Measurements from ENCODE around the gene PROM1.

PROM1 gene

DNA sequence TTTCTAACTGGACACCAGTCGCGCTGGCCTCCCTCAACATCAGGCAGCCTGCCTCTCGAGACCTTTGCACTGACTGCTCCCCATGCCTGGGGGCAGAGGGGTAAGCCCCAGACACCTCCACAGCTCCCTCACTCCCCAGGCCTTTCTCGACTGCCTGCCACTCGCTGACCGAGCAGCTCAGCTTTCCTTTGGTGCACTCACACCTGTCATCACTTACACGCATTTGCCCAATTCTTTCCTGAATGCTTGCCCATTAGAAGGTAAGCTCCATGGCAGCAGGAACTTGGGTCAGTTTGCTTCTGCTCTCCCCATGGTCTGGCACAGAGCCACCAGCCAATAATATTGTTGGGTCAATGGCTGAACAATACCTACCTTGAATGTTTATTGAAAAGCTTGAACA lies 32.2 kb upstream of the PROM1 start:
- H3K9me3 ChIP-seq (ENCODE audit: low read depth, low read length): no peaks in the 10 kb centered on the region
- TF ChIP-seq POLR2AphosphoS5 (IDR thresholded peaks at IDR 0.05; ENCODE audit: borderline replicate concordance, low read depth, low read length) (no peak), EZH2 (IDR thresholded peaks at IDR 0.05) (no peak), FOXP2 (optimal IDR thresholded peaks at IDR 0.05; ENCODE audit: control extremely low read depth, extremely low read length, insufficient read depth) (no peak)
- H3K27ac ChIP-seq: no peak overlapping the region
- H3K4me3 ChIP-seq: no peak overlapping the region
- no peaks in the 10 kb centered on the region for H3K36me3 ChIP-seq (ENCODE audit: insufficient read depth, low read length)
- DNase-seq (ENCODE audit: low read depth, low spot score): no peak
- no peak overlapping the region for H3K9ac ChIP-seq (ENCODE audit: insufficient read length)

DNA sequence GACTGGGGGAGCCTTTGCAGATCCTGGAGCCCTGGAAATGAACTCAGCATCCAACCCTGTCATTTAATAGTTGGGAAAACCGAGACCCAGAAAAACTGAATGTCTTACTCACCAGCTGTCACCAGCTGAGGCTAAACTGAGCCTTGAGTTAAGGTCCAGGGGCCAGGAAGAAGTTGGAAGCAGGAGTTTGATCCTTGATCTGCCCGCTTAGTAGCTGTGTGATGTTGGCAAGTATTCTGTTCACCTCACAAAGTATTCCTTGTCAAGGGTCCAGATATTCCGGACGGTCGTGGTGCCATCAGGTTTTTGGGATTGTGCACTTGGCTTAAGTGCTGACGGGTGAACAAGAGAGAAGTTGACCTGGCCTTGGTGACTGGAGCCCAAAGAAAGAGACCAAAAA lies 30.7 kb upstream of the PROM1 start:
- H3K4me3 ChIP-seq: no peak overlapping the region
- no peak for DNase-seq (ENCODE audit: low read depth, low spot score)

DNA sequence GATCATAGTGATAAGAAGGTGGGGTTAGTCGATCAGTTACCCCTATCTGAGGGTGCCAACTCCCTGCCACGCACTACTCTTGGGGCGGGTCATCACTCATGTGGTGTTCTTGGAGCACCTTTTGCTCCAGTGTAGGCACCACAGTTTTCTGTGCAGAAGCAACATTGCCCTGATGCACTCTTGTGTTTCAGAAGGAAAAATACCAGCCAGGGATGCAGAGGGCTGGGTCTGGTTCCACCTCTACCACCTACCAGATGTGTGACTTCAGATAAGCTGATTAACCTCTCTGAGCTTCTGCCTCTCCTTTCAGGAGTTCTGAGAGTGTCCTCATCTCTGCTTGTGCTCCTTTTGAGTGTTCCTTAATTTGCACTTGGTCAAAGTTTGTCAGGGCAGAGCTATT lies 29.9 kb upstream of the PROM1 start:
- H3K36me3 ChIP-seq (ENCODE audit: insufficient read depth, low read length): no peaks in the 10 kb centered on the region
- no peaks in the 10 kb centered on the region for H3K9me3 ChIP-seq (ENCODE audit: low read depth, low read length)
- H3K4me3 ChIP-seq: no peak overlapping the region
- no peak for TF ChIP-seq FOXP2 (optimal IDR thresholded peaks at IDR 0.05; ENCODE audit: control extremely low read depth, extremely low read length, insufficient read depth)
- no peak for TF ChIP-seq POLR2AphosphoS5 (IDR thresholded peaks at IDR 0.05; ENCODE audit: borderline replicate concordance, low read depth, low read length)
- no peak for TF ChIP-seq EZH2 (IDR thresholded peaks at IDR 0.05)
- no peak overlapping the region for H3K9ac ChIP-seq (ENCODE audit: insufficient read length)
- no peak overlapping the region for H3K27ac ChIP-seq
- no peak for DNase-seq (ENCODE audit: low read depth, low spot score)

More for the DNA sequence above, 30.7 kb upstream of the PROM1 start:
- Histone ChIP-seq H3K36me3 (ENCODE audit: insufficient read depth, low read length) (no peaks in the 10 kb centered on the region), H3K27ac (no peak overlapping the region), H3K9ac (ENCODE audit: insufficient read length) (no peak overlapping the region), H3K9me3 (ENCODE audit: low read depth, low read length) (no peaks in the 10 kb centered on the region)
- no peak for TF ChIP-seq FOXP2 (optimal IDR thresholded peaks at IDR 0.05; ENCODE audit: control extremely low read depth, extremely low read length, insufficient read depth)
- no peak for TF ChIP-seq EZH2 (IDR thresholded peaks at IDR 0.05)
- TF ChIP-seq POLR2AphosphoS5 (IDR thresholded peaks at IDR 0.05; ENCODE audit: borderline replicate concordance, low read depth, low read length): no peak

DNA sequence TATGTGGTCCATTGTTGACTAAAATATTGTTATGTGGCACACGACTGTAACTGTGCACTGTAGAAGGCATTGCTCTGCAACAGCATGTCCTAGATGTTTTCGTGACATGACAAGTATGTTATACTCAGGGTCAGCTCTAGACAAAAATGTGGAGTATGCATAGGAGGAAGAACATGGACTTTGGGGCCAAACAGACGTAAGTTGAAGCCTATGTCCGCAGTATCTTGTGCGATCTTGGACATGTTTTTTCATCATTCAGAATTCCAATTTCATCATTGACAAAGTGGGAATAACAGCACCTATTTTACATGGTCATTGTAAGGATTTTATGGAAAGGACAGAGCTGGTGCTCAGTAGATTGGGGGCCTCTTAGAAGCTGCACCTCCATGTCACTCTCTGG lies 27.7 kb upstream of the PROM1 start:
- no peak for TF ChIP-seq EZH2 (IDR thresholded peaks at IDR 0.05)
- H3K27ac ChIP-seq: no peak overlapping the region
- H3K36me3 ChIP-seq (ENCODE audit: insufficient read depth, low read length): no peaks in the 10 kb centered on the region
- no peaks in the 10 kb centered on the region for H3K9me3 ChIP-seq (ENCODE audit: low read depth, low read length)
- H3K4me3 ChIP-seq: no peak overlapping the region
- H3K9ac ChIP-seq (ENCODE audit: insufficient read length): no peak overlapping the region
- DNase-seq (ENCODE audit: low read depth, low spot score): no peak

DNA sequence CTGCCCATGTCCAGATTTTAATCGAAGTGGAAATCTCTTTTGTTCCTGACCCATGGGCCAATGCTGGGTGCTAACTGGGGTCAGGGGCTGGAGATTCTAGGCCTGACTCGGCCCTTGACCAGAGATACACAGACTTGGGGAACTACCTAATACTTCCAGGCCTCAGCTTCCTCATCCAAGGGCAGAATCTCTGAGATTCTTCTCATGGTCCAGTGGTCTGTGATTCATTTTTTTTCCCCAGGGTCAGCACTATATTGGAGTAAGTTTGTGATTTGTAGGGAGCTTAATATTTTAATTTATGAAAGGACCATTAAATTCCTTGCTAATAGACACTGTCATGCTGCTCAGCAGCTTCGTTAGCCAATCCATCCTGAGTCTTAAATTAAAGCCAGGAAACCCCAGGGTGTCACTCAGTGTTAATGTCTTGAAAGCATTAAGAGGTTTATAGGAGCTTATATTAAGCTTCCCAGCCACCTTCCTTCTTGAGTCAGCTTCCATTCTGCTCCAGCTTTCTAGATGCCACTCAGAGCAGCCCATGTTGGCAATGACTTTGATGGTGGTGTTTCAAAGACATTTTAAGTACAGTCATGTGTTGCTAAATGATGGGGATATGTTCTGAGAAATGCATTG lies 27.0 kb upstream of the PROM1 start:
- no peak overlapping the region for H3K4me3 ChIP-seq
- no peak overlapping the region for H3K9ac ChIP-seq (ENCODE audit: insufficient read length)
- H3K27ac ChIP-seq: no peak overlapping the region
- DNase-seq (ENCODE audit: low read depth, low spot score): no peak
- no peaks in the 10 kb centered on the region for H3K36me3 ChIP-seq (ENCODE audit: insufficient read depth, low read length)
- no peak for TF ChIP-seq EZH2 (IDR thresholded peaks at IDR 0.05)
- no peak for TF ChIP-seq FOXP2 (optimal IDR thresholded peaks at IDR 0.05; ENCODE audit: control extremely low read depth, extremely low read length, insufficient read depth)
- TF ChIP-seq POLR2AphosphoS5 (IDR thresholded peaks at IDR 0.05; ENCODE audit: borderline replicate concordance, low read depth, low read length): no peak
- H3K9me3 ChIP-seq (ENCODE audit: low read depth, low read length): no peaks in the 10 kb centered on the region

DNA sequence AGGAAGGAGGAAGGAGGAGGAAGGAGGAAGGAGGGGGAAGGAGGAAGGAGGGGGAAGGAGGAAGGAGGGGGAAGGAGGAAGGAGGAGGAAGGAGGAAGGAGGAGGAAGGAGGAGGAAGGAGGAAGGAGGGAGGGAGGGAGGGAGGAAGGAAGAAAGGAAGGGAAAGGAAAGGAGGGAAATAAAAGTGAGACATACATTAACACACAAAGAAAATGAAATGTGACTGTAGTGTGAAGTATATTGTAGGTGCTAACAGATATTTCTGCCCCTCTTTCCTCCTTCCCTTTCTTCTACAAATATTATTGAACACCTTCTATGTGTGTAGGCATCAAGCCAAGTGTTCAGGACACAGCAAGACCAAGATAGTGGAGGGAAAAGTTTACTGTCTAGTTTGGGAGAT lies 26.4 kb upstream of the PROM1 start:
- Histone ChIP-seq H3K9me3 (ENCODE audit: low read depth, low read length) (no peaks in the 10 kb centered on the region), H3K9ac (ENCODE audit: insufficient read length) (no peak overlapping the region), H3K36me3 (ENCODE audit: insufficient read depth, low read length) (no peaks in the 10 kb centered on the region), H3K4me3 (no peak overlapping the region), H3K27ac (no peak overlapping the region)
- no peak for DNase-seq (ENCODE audit: low read depth, low spot score)
- TF ChIP-seq EZH2 (IDR thresholded peaks at IDR 0.05) (no peak), POLR2AphosphoS5 (IDR thresholded peaks at IDR 0.05; ENCODE audit: borderline replicate concordance, low read depth, low read length) (no peak), FOXP2 (optimal IDR thresholded peaks at IDR 0.05; ENCODE audit: control extremely low read depth, extremely low read length, insufficient read depth) (no peak)

DNA sequence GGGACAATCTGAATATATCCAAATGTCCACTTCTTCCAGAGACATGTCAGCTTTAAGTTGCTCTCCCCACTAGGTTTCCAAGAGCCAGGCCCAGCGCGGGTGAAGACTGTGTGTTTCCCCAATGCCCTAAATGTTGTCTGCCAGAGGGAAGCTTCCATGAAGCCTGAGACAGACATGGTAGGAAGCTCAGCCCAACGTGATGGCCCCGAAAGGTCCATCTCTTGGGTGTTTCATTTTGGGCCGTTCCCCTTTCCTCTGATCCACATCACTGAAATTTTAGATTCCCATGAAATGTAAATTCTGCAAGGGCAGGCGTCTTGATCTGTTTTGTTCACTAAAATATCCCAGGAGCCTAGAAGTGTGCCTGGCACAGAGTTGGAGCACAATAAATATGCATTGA lies 25.4 kb upstream of the PROM1 start:
- Histone ChIP-seq H3K27ac (no peak overlapping the region), H3K9ac (ENCODE audit: insufficient read length) (no peak overlapping the region), H3K4me3 (no peak overlapping the region), H3K36me3 (ENCODE audit: insufficient read depth, low read length) (no peaks in the 10 kb centered on the region), H3K9me3 (ENCODE audit: low read depth, low read length) (no peaks in the 10 kb centered on the region)
- TF ChIP-seq FOXP2 (optimal IDR thresholded peaks at IDR 0.05; ENCODE audit: control extremely low read depth, extremely low read length, insufficient read depth) (no peak), POLR2AphosphoS5 (IDR thresholded peaks at IDR 0.05; ENCODE audit: borderline replicate concordance, low read depth, low read length) (no peak), EZH2 (IDR thresholded peaks at IDR 0.05) (no peak)
- DNase-seq (ENCODE audit: low read depth, low spot score): no peak

DNA sequence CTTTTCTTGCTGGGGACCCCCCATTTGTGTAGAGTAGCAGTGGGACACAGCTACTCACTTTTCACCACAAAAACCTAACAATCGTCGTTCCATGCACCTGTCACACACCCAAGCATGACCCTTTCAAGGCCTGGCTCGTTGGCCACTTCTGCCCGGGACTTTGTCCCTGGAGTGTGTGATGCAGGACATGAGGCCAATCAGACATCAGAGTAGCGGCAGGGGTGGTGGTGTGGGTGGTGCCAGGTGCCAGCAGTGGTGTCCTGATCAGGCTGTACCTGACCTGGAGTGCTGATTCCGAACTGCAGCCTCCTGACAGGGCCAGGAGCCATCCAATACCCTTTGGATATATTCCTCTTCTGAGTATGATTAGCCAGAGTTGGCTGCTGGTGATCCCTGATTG lies 23.1 kb upstream of the PROM1 start:
- H3K9ac ChIP-seq (ENCODE audit: insufficient read length): no peak overlapping the region
- H3K4me3 ChIP-seq: no peak overlapping the region
- H3K36me3 ChIP-seq (ENCODE audit: insufficient read depth, low read length): no peaks in the 10 kb centered on the region
- H3K9me3 ChIP-seq (ENCODE audit: low read depth, low read length): no peaks in the 10 kb centered on the region
- DNase-seq (ENCODE audit: low read depth, low spot score): no peak
- H3K27ac ChIP-seq: no peak overlapping the region
- no peak for TF ChIP-seq EZH2 (IDR thresholded peaks at IDR 0.05)
- TF ChIP-seq FOXP2 (optimal IDR thresholded peaks at IDR 0.05; ENCODE audit: control extremely low read depth, extremely low read length, insufficient read depth): no peak
- TF ChIP-seq POLR2AphosphoS5 (IDR thresholded peaks at IDR 0.05; ENCODE audit: borderline replicate concordance, low read depth, low read length): no peak

DNA sequence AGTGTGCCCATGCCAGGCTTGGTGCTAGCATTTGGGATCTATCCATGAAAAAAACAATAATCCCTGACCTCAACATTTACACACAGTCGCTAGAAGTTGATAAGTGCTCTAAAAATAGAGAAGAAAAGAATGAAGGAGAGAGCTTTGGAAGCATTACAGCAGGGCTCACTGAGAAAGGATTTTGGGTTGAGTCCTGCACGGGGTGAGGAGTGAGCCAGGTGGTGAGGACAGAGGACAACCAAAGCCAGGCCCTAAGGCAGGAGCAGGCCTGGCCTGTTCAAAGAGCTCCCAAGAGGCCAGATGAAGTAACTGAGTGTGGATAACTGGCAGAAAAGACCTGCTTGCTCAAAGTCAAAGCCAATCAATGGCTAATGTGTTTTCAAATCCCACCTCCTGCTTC lies 20.7 kb upstream of the PROM1 start:
- H3K4me3 ChIP-seq: no peak overlapping the region
- H3K27ac ChIP-seq: no peak overlapping the region
- no peak for DNase-seq (ENCODE audit: low read depth, low spot score)
- no peaks in the 10 kb centered on the region for H3K36me3 ChIP-seq (ENCODE audit: insufficient read depth, low read length)
- no peaks in the 10 kb centered on the region for H3K9me3 ChIP-seq (ENCODE audit: low read depth, low read length)
- no peak for TF ChIP-seq FOXP2 (optimal IDR thresholded peaks at IDR 0.05; ENCODE audit: control extremely low read depth, extremely low read length, insufficient read depth)
- TF ChIP-seq POLR2AphosphoS5 (IDR thresholded peaks at IDR 0.05; ENCODE audit: borderline replicate concordance, low read depth, low read length): no peak
- no peak for TF ChIP-seq EZH2 (IDR thresholded peaks at IDR 0.05)
- no peak overlapping the region for H3K9ac ChIP-seq (ENCODE audit: insufficient read length)
